HG03520 (cell line): Measurements from ENCODE around the gene LARP4.
"Not testable (repeated sequence)": the region's sequence is repeated elsewhere in the genome, so short reads cannot be mapped to it uniquely, and the experiment has no call there.

Experiments
- ATAC-seq: cut with Tn5 transposase; IDR thresholded peaks from one replicate; pipeline ENCODE4 v1.9.1; 2021; ENCODE audit warnings: mild to moderate bottlenecking, moderate library complexity; ENCODE audit not compliant: unreplicated experiment

LARP4 gene

DNA sequence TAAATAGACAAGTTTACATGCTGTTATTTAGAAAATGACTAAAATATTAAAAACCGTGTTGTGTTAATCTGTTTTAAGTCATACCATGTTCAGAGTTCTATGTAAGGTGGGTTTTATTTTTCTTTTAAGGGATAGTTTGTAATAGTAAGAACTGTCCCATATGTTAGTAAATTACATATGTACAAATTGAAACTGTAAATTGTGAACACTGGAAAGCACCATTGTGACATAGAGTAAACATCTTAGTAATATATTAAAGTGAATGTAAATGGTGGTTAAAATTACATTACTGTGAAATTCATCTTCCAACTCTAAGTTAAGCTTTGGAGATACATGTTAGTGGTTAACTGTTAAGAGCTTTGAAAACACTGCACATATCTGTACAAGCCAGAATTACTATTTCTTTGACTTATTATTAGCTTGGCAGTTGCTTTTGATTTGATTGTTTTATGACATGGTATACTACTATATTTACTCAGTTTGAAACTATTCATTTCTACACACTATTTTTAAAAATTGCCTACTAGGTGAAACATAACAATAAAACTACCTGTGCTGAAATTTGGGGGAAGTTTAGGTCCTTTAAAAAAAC lies 76.7 kb downstream of the LARP4 start:
- no peak for ATAC-seq

DNA sequence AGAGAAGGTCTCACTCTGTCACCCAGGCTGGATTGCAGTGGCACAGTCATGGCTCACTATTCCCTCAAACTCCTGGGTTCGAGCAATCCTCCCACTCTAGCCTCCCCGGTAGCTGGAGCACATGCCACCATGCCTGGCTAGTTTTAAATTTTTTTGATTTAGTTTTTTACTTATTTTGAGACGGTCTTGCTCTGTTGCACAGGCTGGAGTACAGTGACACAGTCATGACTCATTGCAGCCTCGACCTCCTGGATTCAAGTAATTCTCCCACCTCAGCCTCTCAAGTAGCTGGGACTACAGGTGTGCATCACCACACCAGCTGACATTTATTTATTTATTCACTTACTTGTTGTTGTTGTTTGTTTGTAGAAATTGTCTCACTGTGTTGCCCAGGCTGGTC lies 81.9 kb downstream of the LARP4 start:
- ATAC-seq = no peak

DNA sequence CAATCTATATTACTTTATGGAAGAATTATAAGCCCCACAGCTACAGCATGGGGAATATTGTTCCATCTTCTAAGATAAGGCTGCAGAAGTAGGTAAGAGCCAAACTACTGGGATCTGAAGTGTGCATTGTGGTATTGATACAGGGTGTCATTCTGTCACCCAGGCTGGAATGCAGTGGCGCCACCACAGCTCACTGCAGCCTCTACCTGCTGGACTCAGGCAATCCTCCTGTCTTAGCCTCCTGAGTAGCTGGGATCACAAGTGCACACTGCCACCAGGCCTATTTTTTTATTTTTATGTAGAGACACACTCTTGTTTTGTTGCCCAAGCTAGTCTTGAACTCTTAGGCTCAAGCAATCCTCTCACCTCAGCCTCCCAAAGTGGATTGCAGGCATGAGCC lies 82.8 kb downstream of the LARP4 start:
- no peak for ATAC-seq

DNA sequence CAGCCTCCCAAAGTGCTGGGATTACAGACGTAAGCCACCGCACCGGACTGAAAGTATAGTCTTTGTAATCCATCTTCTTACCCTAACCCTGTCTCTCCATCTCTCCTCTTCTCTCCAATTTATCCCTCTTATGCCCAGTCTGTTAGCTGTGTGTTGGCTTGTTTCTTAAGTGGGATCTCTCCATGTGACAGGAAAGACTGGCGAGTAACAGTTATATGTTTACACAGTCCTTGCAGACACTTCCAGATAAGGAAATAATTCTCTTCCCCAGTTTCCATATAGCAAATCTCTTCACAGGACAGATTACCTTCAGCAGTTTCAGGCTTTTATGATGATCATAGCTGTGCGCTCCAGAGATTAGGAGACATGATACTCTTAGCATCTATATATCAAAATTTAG lies 88.1 kb downstream of the LARP4 start:
- no peak for ATAC-seq

- not testable (repeated sequence) for ATAC-seq
Measured at GRCh38 chr12:50498119-50498518, 97.4 kb downstream of the LARP4 start.

- peak; percentile 74 for ATAC-seq
Measured at GRCh38 chr12:50504798-50505674, 104.4 kb downstream of the LARP4 start, which contains the start of gene DIP2B. Gene DIP2B, plus strand, starts transcription at chr12:50504985. Its CDS starts 156 bp downstream, at chr12:50505141.

GRCh38 chr12:50505675-50506530 lies 105.2 kb downstream of the LARP4 start:
- no peak for ATAC-seq

GRCh38 chr12:50506753-50507473 lies 106.2 kb downstream of the LARP4 start:
- ATAC-seq = no peak

DNA sequence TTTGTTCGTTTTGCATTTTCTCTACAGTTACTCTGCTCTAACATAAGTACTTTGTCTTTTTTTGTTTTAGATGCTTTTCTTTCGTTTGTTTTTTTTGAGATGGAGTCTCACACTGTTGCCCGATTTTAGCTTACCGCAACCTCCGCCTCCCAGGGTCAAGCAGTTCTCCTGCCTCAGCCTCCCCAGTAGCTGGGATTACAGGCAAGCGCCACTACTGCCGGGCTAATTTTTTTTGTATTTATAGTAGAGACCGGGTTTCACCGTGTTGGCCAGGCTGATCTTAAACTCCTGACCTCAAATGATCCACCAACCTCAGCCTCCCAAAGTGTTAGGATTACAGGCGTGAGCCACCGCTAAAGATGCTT lies 106.8 kb downstream of the LARP4 start:
- ATAC-seq = no peak

- no peak for ATAC-seq
Measured at GRCh38 chr12:50507930-50508329, 107.2 kb downstream of the LARP4 start.

DNA sequence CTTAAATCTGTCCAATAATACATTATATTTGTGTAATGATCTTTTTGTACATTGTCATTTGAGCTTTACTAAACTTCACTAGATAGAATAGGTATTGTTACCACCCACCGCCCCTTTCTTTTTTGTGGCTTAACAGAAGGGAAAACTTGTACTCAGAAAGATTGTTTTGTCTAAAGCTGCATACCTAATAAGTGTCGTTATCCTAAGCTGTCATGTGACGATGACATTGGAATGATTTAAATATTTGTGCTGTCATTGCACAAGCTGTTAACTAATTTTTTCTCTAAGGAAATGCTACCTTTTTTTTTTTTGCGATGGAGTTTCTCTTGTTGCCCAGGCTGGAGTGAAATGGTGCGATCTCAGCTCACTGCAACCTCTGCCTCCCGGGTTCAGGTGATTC lies 107.7 kb downstream of the LARP4 start:
- ATAC-seq = no peak

- no peak for ATAC-seq
Measured at GRCh38 chr12:50508970-50509663, 108.4 kb downstream of the LARP4 start.

- ATAC-seq = no peak
Measured at GRCh38 chr12:50514526-50515276, 114.0 kb downstream of the LARP4 start.

DNA sequence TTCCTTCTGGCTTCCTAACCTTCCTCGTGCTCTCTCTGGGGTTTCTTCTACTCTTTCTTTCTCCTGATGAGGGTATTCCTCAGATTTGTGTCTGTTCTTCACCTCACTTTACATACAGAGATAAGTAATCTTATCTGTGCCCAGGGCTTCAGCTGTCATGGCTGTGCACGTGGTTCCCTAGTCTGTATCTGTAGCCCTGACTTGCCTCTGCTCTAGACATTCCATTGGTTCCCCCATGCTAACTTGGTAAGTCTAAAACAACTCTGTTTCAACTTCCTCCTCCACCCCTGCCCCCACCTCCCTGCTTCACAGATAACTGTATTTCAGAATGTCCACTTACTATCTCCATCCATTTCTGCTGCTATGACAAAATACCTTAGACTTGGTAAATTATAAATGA lies 114.9 kb downstream of the LARP4 start:
- no peak for ATAC-seq

GRCh38 chr12:50517421-50518048 lies 116.8 kb downstream of the LARP4 start:
- ATAC-seq = peak; percentile 76

DNA sequence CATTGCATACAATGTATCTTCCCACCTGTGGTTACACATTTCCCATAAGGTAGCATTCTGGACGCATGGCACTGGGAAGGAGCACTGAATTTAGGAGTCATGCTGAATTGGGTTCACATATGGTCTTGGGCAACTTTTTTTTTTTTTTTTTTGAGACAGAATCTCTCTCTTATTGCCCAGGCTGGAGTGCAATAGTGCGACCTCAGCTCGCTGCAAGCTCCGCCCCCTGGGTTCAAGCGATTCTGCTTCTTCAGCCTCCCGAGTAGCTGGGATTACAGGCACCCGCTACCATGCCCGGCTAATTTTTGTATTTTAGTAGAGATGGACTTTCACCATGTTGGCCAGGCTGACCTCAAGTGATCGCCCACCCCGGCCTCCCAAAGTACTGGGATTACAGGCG lies 117.4 kb downstream of the LARP4 start:
- ATAC-seq = no peak

DNA sequence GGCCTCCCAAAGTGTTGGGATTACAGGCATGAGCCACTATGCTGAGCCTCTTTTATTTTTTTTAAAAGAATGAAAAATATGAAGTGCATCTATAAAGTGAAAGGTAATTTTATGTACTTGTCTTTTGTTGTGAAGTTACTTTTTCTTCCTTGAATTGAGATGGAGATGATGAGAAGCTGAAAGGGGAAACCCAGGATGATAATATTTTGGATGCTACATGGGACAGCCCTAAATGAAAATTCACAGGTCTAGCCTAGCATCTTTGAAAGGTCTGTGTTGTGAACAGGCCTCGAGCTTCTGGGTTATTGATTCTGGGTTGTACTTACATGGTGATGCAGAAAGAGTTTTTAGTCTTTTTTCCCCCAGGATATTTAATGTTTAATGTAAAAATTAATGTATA lies 118.7 kb downstream of the LARP4 start:
- no peak for ATAC-seq

- ATAC-seq = no peak
Measured at GRCh38 chr12:50520416-50521207, 119.9 kb downstream of the LARP4 start.
